GM23338 (cell line): ENCODE data around the gene DOK7. TPM values are rescaled to one million over a fixed set of nuclear protein-coding genes. Genes with fewer than 3 reads are reported as not detected.

ENCODE experiments used
- ATAC-seq: fragments of 200-7000 bp; cut with Tn5 transposase; 3 replicates; pipeline ENCODE4 v1.9.1; 2020
- DNase-seq: peaks from one replicate; pipeline ENCODE4 v3.0.0-alpha.2; 2015; ENCODE audit warnings: low spot score
- H2AFZ ChIP-seq: fragments of 200-600 bp; sonication (generic); 2 replicates; pipeline ENCODE4 v1.8.0; 2016; ENCODE audit warnings: antibody characterized with exemption, mild to moderate bottlenecking, moderate library complexity
- H3F3A ChIP-seq: fragments of 200-600 bp; sonication (generic); replicated peaks from 2 replicates; pipeline ENCODE4 v1.8.0; 2017; ENCODE audit warnings: antibody characterized with exemption, mixed run types, low read depth
- H3K27ac ChIP-seq: fragments of 200-600 bp; sonication (generic); 2 replicates; pipeline ENCODE4 v1.6.1; 2016; ENCODE audit warnings: low read depth
- H3K27me3 ChIP-seq: fragments of 200-600 bp; sonication (generic); 2 replicates; pipeline ENCODE4 v1.8.0; 2016; ENCODE audit warnings: mild to moderate bottlenecking, mixed run types, moderate library complexity; ENCODE audit not compliant: insufficient read depth
- H3K36me3 ChIP-seq: fragments of 200-600 bp; sonication (generic); 2 replicates; pipeline ENCODE4 v1.8.0; 2016; ENCODE audit warnings: mild to moderate bottlenecking; ENCODE audit not compliant: insufficient read depth
- H3K4me1 ChIP-seq: fragments of 200-600 bp; sonication (generic); 2 replicates; pipeline ENCODE4 v1.8.0; 2016; ENCODE audit warnings: mild to moderate bottlenecking, moderate library complexity; ENCODE audit not compliant: insufficient read depth
- H3K4me2 ChIP-seq: fragments of 200-600 bp; sonication (generic); 2 replicates; pipeline ENCODE4 v1.7.1; 2017; ENCODE audit warnings: mixed run types
- H3K4me3 ChIP-seq: fragments of 200-600 bp; sonication (generic); 2 replicates; pipeline ENCODE4 v1.6.1; 2016; ENCODE audit warnings: mixed run types
- H3K79me2 ChIP-seq: fragments of 200-600 bp; sonication (generic); replicated peaks from 2 replicates; pipeline ENCODE4 v1.8.0; 2017; ENCODE audit warnings: mild to moderate bottlenecking; ENCODE audit not compliant: insufficient read depth
- H3K9me2 ChIP-seq: fragments of 200-600 bp; sonication (generic); 2 replicates; pipeline ENCODE4 v1.8.0; 2017; ENCODE audit not compliant: insufficient read depth
- H4K20me1 ChIP-seq: fragments of 200-600 bp; sonication (generic); replicated peaks from 2 replicates; pipeline ENCODE4 v1.8.0; 2017; ENCODE audit warnings: mild to moderate bottlenecking; ENCODE audit not compliant: insufficient read depth
- H3K27ac Mint-ChIP-seq: 2 replicates; pipeline ENCODE4 v1.8.0; 2020; ENCODE audit warnings: inconsistent platforms, mild to moderate bottlenecking, moderate library complexity, mixed read lengths
- H3K27me3 Mint-ChIP-seq: 3 replicates; pipeline ENCODE4 v1.8.0; 2022; ENCODE audit warnings: low read depth, mild to moderate bottlenecking, moderate library complexity, mixed read lengths, inconsistent platforms; ENCODE audit not compliant: insufficient read depth, poor library complexity
- H3K36me3 Mint-ChIP-seq: 3 replicates; pipeline ENCODE4 v1.8.0; 2021; ENCODE audit warnings: low read depth, mild to moderate bottlenecking, inconsistent platforms, moderate library complexity, mixed read lengths
- H3K4me1 Mint-ChIP-seq: 3 replicates; pipeline ENCODE4 v1.8.0; 2020; ENCODE audit warnings: mild to moderate bottlenecking, inconsistent platforms, mixed read lengths
- H3K4me3 Mint-ChIP-seq: 3 replicates; pipeline ENCODE4 v1.8.0; 2021; ENCODE audit warnings: moderate library complexity, mild to moderate bottlenecking, inconsistent platforms, mixed read lengths
- H3K9me3 Mint-ChIP-seq: 3 replicates; pipeline ENCODE4 v1.8.0; 2020; ENCODE audit warnings: moderate library complexity, mild to moderate bottlenecking, inconsistent platforms, mixed read lengths
- CREB1 ChIP-seq: fragments of 250-450 bp; sonication (Bioruptor Pico); IDR thresholded peaks from 2 replicates; pipeline ENCODE4 v1.5.0; 2020; ENCODE audit warnings: low read depth, mild to moderate bottlenecking, moderate library complexity
- EZH2 ChIP-seq: fragments of 200-600 bp; sonication (generic); IDR thresholded peaks from one replicate; pipeline ENCODE4 v1.8.0; 2017; ENCODE audit warnings: antibody characterized with exemption, mild to moderate bottlenecking, low read depth; ENCODE audit not compliant: unreplicated experiment
- JUNB ChIP-seq: IDR thresholded peaks from one replicate; pipeline ENCODE4 v1.6.1; 2016; ENCODE audit warnings: antibody characterized with exemption; ENCODE audit not compliant: unreplicated experiment
- NANOG ChIP-seq: IDR thresholded peaks from 2 replicates; pipeline ENCODE4 v1.6.1; 2016; ENCODE audit warnings: antibody characterized with exemption, borderline replicate concordance
- POLR2AphosphoS5 ChIP-seq: IDR thresholded peaks from 2 replicates; pipeline ENCODE4 v1.6.1; 2016; ENCODE audit warnings: antibody characterized with exemption, low read depth
- ZNF114 ChIP-seq: fragments of 250-450 bp; sonication (Bioruptor Pico); IDR thresholded peaks from 2 replicates; pipeline ENCODE4 v1.5.0; 2020; ENCODE audit warnings: mild to moderate bottlenecking, moderate library complexity
- ZNF331 ChIP-seq: fragments of 250-450 bp; sonication (Bioruptor Pico); IDR thresholded peaks from 2 replicates; pipeline ENCODE4 v1.5.0; 2020; ENCODE audit warnings: low read depth, mild to moderate bottlenecking, moderate library complexity
- polyA plus RNA-seq: library from polyadenylated mRNA; unstranded; fragments of >200 nt; fragmentation: Nextera tagmentation; extraction: Ambion mirVana; gene quantifications from 2 replicates; pipeline ENCODE4 v1.2.1, GENCODE V29; 2016
- total RNA-seq: library from RNA; depleted of rRNA; stranded (reverse); fragments of >200 nt; shearing (Covaris generic); gene quantifications from 2 replicates; pipeline ENCODE4 v1.2.3, GENCODE V29; 2014
- TF ChIP-seq, protein P1 (sequence below): IDR thresholded peaks from 2 replicates; pipeline ENCODE4 v1.6.1; 2016; ENCODE audit warnings: antibody characterized with exemption
- TF ChIP-seq, protein P2 (sequence below): IDR thresholded peaks from one replicate; pipeline ENCODE4 v1.6.1; 2018; ENCODE audit warnings: antibody characterized with exemption; ENCODE audit not compliant: unreplicated experiment
- TF ChIP-seq, protein P3 (sequence below): fragments of 250-450 bp; sonication (Bioruptor Pico); IDR thresholded peaks from 2 replicates; pipeline ENCODE4 v1.5.0; 2020; ENCODE audit warnings: mild to moderate bottlenecking, moderate library complexity

Gene DOK7
- total and polyA plus RNA-seq, 2 experiments from 2014 or later = 0.34 to 0.52 TPM

- peaks cover 49% of the 10 kb centered on the region for H3K27me3 ChIP-seq
- H3K4me1 ChIP-seq = no peaks in the 10 kb centered on the region; the same call in 1 of the 2 replicates
- H4K20me1 ChIP-seq = no peaks in the 10 kb centered on the region
- no peak overlapping the region for H2AFZ ChIP-seq
- no peak overlapping the region for H3K4me3 ChIP-seq
- H3K4me3 Mint-ChIP-seq = no peak overlapping the region
- no peak overlapping the region for H3K4me2 ChIP-seq
- peaks cover 4% of the 10 kb centered on the region; the same call in 2 of the 3 replicates for H3K9me3 Mint-ChIP-seq
- H3K36me3 ChIP-seq = no peaks in the 10 kb centered on the region
- no peaks in the 10 kb centered on the region; the same call in 2 of the 3 replicates for H3K4me1 Mint-ChIP-seq
- DNase-seq (no peak), ATAC-seq (peak; percentile 10; the same call in 2 of the 3 replicates)
- H3K36me3 Mint-ChIP-seq = no peaks in the 10 kb centered on the region
- no peak overlapping the region for H3K27ac Mint-ChIP-seq
- no peaks in the 10 kb centered on the region for H3F3A ChIP-seq
- no peaks in the 10 kb centered on the region for H3K79me2 ChIP-seq
- no peak overlapping the region for H3K27ac ChIP-seq
- TF ChIP-seq, protein P1, sequence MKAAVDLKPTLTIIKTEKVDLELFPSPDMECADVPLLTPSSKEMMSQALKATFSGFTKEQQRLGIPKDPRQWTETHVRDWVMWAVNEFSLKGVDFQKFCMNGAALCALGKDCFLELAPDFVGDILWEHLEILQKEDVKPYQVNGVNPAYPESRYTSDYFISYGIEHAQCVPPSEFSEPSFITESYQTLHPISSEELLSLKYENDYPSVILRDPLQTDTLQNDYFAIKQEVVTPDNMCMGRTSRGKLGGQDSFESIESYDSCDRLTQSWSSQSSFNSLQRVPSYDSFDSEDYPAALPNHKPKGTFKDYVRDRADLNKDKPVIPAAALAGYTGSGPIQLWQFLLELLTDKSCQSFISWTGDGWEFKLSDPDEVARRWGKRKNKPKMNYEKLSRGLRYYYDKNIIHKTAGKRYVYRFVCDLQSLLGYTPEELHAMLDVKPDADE = no peak
- TF ChIP-seq, protein P2, sequence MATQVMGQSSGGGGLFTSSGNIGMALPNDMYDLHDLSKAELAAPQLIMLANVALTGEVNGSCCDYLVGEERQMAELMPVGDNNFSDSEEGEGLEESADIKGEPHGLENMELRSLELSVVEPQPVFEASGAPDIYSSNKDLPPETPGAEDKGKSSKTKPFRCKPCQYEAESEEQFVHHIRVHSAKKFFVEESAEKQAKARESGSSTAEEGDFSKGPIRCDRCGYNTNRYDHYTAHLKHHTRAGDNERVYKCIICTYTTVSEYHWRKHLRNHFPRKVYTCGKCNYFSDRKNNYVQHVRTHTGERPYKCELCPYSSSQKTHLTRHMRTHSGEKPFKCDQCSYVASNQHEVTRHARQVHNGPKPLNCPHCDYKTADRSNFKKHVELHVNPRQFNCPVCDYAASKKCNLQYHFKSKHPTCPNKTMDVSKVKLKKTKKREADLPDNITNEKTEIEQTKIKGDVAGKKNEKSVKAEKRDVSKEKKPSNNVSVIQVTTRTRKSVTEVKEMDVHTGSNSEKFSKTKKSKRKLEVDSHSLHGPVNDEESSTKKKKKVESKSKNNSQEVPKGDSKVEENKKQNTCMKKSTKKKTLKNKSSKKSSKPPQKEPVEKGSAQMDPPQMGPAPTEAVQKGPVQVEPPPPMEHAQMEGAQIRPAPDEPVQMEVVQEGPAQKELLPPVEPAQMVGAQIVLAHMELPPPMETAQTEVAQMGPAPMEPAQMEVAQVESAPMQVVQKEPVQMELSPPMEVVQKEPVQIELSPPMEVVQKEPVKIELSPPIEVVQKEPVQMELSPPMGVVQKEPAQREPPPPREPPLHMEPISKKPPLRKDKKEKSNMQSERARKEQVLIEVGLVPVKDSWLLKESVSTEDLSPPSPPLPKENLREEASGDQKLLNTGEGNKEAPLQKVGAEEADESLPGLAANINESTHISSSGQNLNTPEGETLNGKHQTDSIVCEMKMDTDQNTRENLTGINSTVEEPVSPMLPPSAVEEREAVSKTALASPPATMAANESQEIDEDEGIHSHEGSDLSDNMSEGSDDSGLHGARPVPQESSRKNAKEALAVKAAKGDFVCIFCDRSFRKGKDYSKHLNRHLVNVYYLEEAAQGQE = no peak
- no peak for TF ChIP-seq POLR2AphosphoS5
- no peak for TF ChIP-seq ZNF114
- TF ChIP-seq NANOG = no peak
- TF ChIP-seq ZNF331 (CRISPR knock-in tag) = no peak
- no peak for TF ChIP-seq CREB1
- TF ChIP-seq EZH2 = no peak
- TF ChIP-seq JUNB = no peak
- TF ChIP-seq, protein P3, sequence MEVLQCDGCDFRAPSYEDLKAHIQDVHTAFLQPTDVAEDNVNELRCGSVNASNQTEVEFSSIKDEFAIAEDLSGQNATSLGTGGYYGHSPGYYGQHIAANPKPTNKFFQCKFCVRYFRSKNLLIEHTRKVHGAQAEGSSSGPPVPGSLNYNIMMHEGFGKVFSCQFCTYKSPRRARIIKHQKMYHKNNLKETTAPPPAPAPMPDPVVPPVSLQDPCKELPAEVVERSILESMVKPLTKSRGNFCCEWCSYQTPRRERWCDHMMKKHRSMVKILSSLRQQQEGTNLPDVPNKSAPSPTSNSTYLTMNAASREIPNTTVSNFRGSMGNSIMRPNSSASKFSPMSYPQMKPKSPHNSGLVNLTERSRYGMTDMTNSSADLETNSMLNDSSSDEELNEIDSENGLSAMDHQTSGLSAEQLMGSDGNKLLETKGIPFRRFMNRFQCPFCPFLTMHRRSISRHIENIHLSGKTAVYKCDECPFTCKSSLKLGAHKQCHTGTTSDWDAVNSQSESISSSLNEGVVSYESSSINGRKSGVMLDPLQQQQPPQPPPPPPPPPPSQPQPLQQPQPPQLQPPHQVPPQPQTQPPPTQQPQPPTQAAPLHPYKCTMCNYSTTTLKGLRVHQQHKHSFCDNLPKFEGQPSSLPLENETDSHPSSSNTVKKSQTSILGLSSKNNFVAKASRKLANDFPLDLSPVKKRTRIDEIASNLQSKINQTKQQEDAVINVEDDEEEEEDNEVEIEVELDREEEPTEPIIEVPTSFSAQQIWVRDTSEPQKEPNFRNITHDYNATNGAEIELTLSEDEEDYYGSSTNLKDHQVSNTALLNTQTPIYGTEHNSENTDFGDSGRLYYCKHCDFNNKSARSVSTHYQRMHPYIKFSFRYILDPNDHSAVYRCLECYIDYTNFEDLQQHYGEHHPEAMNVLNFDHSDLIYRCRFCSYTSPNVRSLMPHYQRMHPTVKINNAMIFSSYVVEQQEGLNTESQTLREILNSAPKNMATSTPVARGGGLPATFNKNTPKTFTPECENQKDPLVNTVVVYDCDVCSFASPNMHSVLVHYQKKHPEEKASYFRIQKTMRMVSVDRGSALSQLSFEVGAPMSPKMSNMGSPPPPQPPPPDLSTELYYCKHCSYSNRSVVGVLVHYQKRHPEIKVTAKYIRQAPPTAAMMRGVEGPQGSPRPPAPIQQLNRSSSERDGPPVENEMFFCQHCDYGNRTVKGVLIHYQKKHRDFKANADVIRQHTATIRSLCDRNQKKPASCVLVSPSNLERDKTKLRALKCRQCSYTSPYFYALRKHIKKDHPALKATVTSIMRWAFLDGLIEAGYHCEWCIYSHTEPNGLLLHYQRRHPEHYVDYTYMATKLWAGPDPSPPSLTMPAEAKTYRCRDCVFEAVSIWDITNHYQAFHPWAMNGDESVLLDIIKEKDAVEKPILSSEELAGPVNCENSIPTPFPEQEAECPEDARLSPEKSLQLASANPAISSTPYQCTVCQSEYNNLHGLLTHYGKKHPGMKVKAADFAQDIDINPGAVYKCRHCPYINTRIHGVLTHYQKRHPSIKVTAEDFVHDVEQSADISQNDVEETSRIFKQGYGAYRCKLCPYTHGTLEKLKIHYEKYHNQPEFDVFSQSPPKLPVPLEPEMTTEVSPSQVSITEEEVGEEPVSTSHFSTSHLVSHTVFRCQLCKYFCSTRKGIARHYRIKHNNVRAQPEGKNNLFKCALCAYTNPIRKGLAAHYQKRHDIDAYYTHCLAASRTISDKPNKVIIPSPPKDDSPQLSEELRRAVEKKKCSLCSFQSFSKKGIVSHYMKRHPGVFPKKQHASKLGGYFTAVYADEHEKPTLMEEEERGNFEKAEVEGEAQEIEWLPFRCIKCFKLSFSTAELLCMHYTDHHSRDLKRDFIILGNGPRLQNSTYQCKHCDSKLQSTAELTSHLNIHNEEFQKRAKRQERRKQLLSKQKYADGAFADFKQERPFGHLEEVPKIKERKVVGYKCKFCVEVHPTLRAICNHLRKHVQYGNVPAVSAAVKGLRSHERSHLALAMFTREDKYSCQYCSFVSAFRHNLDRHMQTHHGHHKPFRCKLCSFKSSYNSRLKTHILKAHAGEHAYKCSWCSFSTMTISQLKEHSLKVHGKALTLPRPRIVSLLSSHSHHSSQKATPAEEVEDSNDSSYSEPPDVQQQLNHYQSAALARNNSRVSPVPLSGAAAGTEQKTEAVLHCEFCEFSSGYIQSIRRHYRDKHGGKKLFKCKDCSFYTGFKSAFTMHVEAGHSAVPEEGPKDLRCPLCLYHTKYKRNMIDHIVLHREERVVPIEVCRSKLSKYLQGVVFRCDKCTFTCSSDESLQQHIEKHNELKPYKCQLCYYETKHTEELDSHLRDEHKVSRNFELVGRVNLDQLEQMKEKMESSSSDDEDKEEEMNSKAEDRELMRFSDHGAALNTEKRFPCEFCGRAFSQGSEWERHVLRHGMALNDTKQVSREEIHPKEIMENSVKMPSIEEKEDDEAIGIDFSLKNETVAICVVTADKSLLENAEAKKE (CRISPR knock-in tag) = no peak
- H3K9me2 ChIP-seq = no peaks in the 10 kb centered on the region
- H3K27me3 Mint-ChIP-seq = peaks cover 58% of the 10 kb centered on the region
These were observed 1.4 kb upstream of the DOK7 start for GRCh38 chr4:3461515-3462291.
